ENCODE data around the gene PPM1K. TPM values are rescaled to one million over a fixed set of nuclear protein-coding genes. Genes with fewer than 3 reads are reported as not detected.
A peak's percentile ranks its signal among the peaks of the same experiment; 100 is the strongest.

Gene PPM1K
- polyA plus RNA-seq, 1 donor from 2014 or later = 177 TPM

DNA sequence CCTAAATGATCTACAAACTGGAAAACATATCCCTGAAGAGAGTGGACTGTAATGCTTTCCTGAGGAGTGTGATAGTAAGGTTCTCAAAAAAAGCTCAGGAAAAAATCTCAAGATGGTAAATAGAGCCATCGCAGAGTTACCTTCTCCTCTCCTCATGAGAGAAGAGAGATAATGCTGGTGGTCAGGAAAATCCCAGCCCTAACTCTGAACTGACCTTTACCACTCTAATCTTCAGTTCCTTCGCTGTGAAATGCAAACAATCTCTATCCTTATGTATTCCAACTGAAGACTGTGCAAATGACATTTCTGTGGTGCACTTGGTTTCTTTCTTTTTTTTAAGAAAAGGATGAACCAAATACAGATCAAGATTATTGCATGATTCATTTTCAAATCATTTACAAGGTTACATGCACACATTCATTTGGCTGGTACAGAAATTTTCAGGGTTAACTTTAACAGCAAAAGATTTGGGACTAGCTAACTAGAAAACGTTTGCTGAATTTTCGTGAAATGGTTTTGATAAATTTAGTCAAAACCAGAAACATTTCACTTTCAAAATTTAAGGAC is 8.3 kb downstream of the PPM1K start:
- peaks cover 8% of the 10 kb centered on the region for H3F3A ChIP-seq (ENCODE audit: insufficient read depth, low read length, poor library complexity, severe bottlenecking)
- no peak overlapping the region for H3K9ac ChIP-seq (ENCODE audit: low read length)
- H4K20me1 ChIP-seq (ENCODE audit: insufficient read depth) = no peaks in the 10 kb centered on the region
- H3K27ac ChIP-seq (ENCODE audit: low read length) = peak overlapping the region; percentile 64
- no peaks in the 10 kb centered on the region for H3K9me2 ChIP-seq (ENCODE audit: insufficient read depth, low read length)
- no peak overlapping the region for H3K4me2 ChIP-seq (ENCODE audit: low read length)
- peaks cover 8% of the 10 kb centered on the region for H3K36me3 ChIP-seq (ENCODE audit: insufficient read depth, low read length)
- no peaks in the 10 kb centered on the region for H3K27me3 ChIP-seq (ENCODE audit: insufficient read depth, low read depth, low read length)
- no peak for TF ChIP-seq POLR2AphosphoS5 (IDR thresholded peaks at IDR 0.05)
- TF ChIP-seq SMC3 (conservative IDR thresholded peaks at IDR 0.05; ENCODE audit: poor library complexity) = no peak
- no peak for TF ChIP-seq TAF1 (IDR thresholded peaks at IDR 0.05; ENCODE audit: low read depth)
- TF ChIP-seq EP300 (conservative IDR thresholded peaks at IDR 0.05; ENCODE audit: poor library complexity, severe bottlenecking) = no peak
- no peak for TF ChIP-seq RAD21 (conservative IDR thresholded peaks at IDR 0.05)
- TF ChIP-seq, protein P1, sequence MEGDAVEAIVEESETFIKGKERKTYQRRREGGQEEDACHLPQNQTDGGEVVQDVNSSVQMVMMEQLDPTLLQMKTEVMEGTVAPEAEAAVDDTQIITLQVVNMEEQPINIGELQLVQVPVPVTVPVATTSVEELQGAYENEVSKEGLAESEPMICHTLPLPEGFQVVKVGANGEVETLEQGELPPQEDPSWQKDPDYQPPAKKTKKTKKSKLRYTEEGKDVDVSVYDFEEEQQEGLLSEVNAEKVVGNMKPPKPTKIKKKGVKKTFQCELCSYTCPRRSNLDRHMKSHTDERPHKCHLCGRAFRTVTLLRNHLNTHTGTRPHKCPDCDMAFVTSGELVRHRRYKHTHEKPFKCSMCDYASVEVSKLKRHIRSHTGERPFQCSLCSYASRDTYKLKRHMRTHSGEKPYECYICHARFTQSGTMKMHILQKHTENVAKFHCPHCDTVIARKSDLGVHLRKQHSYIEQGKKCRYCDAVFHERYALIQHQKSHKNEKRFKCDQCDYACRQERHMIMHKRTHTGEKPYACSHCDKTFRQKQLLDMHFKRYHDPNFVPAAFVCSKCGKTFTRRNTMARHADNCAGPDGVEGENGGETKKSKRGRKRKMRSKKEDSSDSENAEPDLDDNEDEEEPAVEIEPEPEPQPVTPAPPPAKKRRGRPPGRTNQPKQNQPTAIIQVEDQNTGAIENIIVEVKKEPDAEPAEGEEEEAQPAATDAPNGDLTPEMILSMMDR (IDR thresholded peaks at IDR 0.05; ENCODE audit: poor library complexity, severe bottlenecking) = no peak
- TF ChIP-seq, protein P2, sequence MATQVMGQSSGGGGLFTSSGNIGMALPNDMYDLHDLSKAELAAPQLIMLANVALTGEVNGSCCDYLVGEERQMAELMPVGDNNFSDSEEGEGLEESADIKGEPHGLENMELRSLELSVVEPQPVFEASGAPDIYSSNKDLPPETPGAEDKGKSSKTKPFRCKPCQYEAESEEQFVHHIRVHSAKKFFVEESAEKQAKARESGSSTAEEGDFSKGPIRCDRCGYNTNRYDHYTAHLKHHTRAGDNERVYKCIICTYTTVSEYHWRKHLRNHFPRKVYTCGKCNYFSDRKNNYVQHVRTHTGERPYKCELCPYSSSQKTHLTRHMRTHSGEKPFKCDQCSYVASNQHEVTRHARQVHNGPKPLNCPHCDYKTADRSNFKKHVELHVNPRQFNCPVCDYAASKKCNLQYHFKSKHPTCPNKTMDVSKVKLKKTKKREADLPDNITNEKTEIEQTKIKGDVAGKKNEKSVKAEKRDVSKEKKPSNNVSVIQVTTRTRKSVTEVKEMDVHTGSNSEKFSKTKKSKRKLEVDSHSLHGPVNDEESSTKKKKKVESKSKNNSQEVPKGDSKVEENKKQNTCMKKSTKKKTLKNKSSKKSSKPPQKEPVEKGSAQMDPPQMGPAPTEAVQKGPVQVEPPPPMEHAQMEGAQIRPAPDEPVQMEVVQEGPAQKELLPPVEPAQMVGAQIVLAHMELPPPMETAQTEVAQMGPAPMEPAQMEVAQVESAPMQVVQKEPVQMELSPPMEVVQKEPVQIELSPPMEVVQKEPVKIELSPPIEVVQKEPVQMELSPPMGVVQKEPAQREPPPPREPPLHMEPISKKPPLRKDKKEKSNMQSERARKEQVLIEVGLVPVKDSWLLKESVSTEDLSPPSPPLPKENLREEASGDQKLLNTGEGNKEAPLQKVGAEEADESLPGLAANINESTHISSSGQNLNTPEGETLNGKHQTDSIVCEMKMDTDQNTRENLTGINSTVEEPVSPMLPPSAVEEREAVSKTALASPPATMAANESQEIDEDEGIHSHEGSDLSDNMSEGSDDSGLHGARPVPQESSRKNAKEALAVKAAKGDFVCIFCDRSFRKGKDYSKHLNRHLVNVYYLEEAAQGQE (IDR thresholded peaks at IDR 0.05; ENCODE audit: borderline replicate concordance) = no peak
- no peak for TF ChIP-seq MXI1 (conservative IDR thresholded peaks at IDR 0.05; ENCODE audit: poor library complexity, severe bottlenecking)
- TF ChIP-seq EZH2 (IDR thresholded peaks at IDR 0.05; ENCODE audit: borderline replicate concordance, insufficient read depth, low read length, poor library complexity, severe bottlenecking) = no peak
- H3K9me3 ChIP-seq (ENCODE audit: low read length) = no peaks in the 10 kb centered on the region
- peak overlapping the region; percentile 35 for H3K4me3 ChIP-seq (ENCODE audit: low read length)
- peaks cover 34% of the 10 kb centered on the region for H3K79me2 ChIP-seq (replicated peaks; ENCODE audit: insufficient read depth, low read length)
- no peak overlapping the region for H2AFZ ChIP-seq (ENCODE audit: low read depth, low read length)

DNA sequence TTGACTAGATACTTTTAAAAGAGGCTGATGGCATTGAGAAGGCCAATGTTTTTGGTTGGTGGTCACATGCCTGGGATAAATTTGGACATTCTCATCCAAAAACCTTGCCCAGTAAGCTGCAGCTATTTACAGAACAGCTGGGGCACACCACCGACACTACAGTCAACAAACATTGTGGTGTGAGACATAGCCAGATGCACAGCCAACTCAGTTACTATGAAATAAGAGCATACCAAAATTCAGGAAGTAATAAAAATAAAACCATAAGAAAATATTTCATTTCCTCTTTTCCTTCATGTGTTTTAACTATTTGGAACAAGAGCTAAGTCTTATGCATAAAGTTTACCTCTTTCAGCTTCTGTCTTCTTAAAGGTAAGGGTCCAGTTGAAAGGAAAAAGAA is 8.8 kb downstream of the PPM1K start:
- H3K9ac ChIP-seq (ENCODE audit: low read length) = no peak overlapping the region
- H3K36me3 ChIP-seq (ENCODE audit: insufficient read depth, low read length) = peaks cover 8% of the 10 kb centered on the region
- peaks cover 29% of the 10 kb centered on the region for H3K79me2 ChIP-seq (replicated peaks; ENCODE audit: insufficient read depth, low read length)
- H3K27ac ChIP-seq (ENCODE audit: low read length) = no peak overlapping the region
- no peaks in the 10 kb centered on the region for H3K9me2 ChIP-seq (ENCODE audit: insufficient read depth, low read length)
- no peak overlapping the region for H3K4me2 ChIP-seq (ENCODE audit: low read length)
- no peaks in the 10 kb centered on the region for H3K9me3 ChIP-seq (ENCODE audit: low read length)
- H3K27me3 ChIP-seq (ENCODE audit: insufficient read depth, low read depth, low read length) = no peaks in the 10 kb centered on the region
- H4K20me1 ChIP-seq (ENCODE audit: insufficient read depth) = no peaks in the 10 kb centered on the region
- no peak for TF ChIP-seq MXI1 (conservative IDR thresholded peaks at IDR 0.05; ENCODE audit: poor library complexity, severe bottlenecking)
- no peak for TF ChIP-seq EZH2 (IDR thresholded peaks at IDR 0.05; ENCODE audit: borderline replicate concordance, insufficient read depth, low read length, poor library complexity, severe bottlenecking)
- no peak for TF ChIP-seq EP300 (conservative IDR thresholded peaks at IDR 0.05; ENCODE audit: poor library complexity, severe bottlenecking)
- TF ChIP-seq, protein P1 (IDR thresholded peaks at IDR 0.05; ENCODE audit: poor library complexity, severe bottlenecking) = no peak
- no peak for TF ChIP-seq TAF1 (IDR thresholded peaks at IDR 0.05; ENCODE audit: low read depth)
- TF ChIP-seq SMC3 (conservative IDR thresholded peaks at IDR 0.05; ENCODE audit: poor library complexity) = no peak
- TF ChIP-seq POLR2AphosphoS5 (IDR thresholded peaks at IDR 0.05) = no peak
- TF ChIP-seq RAD21 (conservative IDR thresholded peaks at IDR 0.05) = no peak
- TF ChIP-seq, protein P2 (IDR thresholded peaks at IDR 0.05; ENCODE audit: borderline replicate concordance) = no peak
- H2AFZ ChIP-seq (ENCODE audit: low read depth, low read length) = no peak overlapping the region
- peaks cover 8% of the 10 kb centered on the region for H3F3A ChIP-seq (ENCODE audit: insufficient read depth, low read length, poor library complexity, severe bottlenecking)
- H3K4me3 ChIP-seq (ENCODE audit: low read length) = peak overlapping the region; percentile 35
